Measurements from ENCODE around the gene IMPDH1.

IMPDH1 gene

DNA sequence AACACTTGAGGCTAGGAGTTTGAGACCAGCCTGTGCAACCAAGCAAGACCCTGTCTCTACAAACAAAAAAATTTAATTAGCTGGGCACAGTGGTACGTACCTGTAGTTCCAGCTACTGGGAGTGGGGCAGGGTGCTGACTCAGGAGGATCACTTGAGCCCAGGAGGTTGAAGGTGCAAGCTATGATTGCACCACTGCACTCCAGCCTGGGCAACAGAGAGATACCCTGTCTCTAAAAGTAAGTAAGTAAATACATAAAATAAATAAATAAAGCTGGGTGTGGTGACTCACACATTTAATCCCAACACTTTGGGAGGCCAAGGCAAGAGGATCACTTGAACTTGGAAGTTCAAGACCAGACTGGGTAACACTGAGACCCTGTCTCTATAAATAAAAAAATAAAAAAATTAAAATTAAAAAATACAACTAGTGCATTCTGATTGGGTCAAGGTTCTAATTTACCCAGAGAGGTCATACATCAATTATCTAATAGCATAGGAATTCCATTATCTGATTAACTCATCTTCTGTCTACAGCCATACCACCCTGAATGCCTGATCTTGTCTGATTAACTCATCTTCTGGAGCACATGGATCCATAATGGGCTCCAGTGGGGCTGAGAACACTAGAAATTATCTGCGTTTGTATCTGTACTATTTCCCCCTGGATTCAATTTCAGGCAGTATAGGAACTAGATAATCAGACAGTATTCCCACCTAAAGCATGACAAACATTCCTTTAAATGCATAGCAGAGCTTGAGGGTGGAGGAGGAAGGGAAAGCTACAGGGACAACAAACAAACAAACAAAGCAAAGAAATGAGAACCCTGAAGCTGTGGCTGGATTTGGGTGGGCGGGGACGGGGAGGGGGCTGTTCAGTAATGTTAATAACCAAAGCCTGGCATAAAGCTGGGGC lies 24.9 kb upstream of the IMPDH1 start:
- DNase-seq = no peak

DNA sequence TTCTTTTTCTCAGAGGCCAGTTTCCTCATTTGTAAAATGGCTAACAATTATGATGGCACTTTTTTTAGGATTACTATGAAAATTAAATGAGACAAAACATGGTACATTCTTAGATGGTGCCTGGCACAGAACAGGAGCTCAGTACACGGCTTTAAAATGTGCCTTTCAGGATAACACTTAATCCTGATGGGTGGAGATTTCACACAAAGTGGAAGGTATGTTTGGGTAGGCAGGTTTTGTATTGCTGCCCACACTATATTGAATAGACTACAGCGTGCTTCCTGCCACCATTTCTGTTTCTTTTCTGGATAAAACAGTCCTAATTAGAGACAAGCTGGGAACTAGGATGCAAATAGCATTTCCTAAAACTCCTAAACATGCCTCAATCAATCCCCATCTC lies 22.0 kb upstream of the IMPDH1 start:
- no peak for DNase-seq

DNA sequence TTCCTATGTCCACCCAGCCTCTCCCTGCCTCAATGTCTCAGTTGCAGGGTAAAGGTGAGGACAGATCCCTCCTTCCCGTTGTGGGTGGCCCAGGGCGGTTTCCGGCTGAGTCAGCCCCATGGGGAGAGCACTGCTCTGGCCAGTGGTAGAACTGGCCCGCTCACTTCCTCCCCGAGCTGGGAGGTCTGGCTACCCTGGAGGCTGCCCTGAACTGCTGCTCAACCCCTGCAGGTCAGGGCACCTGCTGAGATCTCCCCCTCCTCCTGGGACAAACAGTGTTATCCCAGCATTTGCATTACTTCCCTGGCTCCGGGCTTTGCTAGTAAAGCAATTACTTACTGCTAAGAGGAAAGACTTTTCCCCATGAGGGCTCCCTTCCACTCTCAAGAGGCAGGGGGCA lies 21.4 kb upstream of the IMPDH1 start:
- DNase-seq = no peak

DNA sequence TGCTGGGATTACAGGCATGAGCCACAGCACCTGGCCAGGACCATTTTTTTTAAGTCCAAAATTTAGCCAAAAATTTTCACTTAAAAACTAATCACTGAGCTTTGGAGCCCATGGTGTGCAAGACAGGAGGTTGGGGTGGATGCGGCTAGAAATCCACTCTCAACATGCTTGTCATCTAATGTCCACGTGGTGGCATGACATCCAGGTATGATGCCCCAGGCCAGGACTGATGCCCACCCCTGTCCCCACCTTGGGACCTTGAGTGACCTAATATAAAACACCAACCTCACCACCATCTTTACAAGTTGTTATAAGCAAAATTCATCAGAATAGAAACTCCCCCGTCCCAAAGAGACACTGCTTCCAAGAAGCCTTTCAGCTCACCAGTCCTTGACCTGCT lies 20.4 kb upstream of the IMPDH1 start:
- no peak for DNase-seq

DNA sequence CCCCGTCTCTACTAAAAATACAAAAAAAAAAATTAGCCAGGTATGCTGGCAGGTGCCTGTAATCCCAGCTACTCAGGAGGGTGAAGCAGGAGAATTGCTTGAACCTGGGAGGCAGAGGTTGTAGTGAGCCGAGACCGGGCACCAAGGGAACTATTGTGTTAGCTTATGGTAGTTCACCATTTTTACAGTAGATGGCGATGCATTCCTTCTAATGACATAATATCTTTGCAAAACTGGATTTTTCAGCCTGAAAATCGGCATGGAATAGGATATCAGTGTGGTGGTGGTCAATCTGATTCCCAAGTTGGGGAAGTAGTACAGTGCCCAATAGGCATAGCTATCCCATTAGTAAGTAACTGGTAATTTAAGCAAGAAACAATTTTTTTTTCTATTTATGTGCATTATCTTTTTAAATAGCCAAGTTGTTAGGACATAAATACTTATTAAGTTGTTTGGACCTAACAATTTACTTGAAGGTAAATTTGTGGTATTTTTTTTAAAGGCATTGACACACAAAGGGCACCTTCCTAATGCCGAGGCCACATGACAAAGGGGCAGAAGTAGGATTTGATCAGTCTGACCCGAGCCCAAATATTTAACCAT lies 17.6 kb upstream of the IMPDH1 start:
- DNase-seq = no peak

DNA sequence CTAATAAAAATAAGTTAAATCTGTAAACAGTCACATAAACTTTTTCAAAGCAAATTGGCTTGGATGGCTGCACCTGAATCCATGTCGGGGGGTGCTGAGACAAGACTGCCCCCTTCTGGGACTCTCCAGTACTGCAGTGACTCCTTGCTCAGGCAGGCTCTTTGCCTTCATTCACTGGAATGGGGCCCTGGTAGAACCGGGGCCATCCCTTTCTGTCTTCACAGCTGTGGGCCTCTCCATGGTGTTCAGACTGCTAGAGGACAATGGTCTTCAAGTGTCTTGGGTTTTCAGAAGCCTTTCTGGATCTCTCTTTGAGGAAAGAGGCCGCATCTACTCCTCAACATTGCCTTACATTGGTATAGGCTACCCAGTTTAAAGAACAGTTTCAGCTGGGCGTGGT lies 16.1 kb upstream of the IMPDH1 start:
- DNase-seq = no peak

DNA sequence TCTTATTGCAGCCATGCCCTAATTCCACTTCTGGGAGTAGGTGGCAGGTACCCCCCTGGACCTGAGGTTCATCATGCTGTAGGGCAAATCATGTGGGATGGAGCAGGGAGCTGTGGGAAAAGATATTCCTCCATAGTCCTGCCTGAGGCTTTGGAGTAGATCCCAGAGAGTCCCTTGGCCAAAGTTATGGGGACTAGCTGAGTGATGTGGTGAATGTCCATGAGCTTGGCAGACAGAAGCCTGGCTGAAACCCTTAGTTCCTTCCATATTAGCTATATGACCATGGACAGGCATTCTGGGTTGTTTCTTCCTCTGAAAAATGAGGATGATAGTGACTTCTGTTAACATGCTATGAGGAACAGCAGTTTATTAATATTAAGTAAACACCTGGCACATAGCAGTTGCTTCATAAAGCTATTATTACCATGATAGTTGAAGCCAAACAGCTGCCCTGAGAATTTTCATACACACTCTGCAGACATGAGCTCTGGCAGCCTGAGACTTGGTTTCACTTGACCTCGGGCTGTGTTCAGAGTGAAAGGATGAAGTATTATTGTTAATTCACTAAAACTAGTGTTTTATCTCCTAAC lies 15.0 kb upstream of the IMPDH1 start:
- no peak for DNase-seq

DNA sequence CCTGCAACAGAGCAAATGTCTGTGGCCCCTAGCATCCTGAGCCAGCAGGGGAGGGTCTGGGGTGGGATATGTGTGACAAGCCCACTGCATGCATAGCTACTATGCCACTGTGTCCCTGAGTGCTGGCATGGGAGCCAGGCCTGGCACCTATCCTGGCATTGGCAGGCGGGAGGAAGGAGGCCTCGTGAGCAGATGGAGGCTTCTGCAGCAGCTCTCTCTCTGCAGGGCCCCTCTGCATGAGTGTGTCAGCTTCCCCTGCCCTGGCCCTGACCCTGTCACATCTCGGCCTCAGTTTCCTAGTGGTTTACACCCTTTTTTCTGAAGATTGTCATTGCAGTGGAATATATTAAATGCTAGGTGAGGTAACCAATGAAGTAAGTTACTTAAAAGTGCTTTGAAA lies 13.1 kb upstream of the IMPDH1 start:
- DNase-seq = no peak

DNA sequence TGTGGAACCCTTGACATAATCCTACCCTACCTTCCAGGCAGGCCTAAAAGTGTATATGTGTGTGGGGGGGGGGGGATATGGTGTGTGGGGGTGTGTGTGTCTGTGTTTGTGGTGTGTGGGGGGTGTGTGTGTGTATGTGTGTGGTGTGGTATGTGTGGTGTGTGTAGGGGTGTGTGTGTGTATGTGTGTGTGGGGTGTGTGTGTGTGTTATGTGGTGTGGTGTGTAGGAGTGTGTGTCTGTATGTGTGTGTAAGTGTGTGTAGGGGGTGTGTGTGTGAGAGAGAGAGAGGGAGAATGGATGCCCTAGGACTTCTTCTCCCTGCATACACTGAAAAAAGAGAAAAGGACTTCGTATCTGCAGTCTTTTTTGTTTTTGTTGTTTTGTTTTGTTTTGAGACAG lies 12.3 kb upstream of the IMPDH1 start:
- no peak for DNase-seq

DNA sequence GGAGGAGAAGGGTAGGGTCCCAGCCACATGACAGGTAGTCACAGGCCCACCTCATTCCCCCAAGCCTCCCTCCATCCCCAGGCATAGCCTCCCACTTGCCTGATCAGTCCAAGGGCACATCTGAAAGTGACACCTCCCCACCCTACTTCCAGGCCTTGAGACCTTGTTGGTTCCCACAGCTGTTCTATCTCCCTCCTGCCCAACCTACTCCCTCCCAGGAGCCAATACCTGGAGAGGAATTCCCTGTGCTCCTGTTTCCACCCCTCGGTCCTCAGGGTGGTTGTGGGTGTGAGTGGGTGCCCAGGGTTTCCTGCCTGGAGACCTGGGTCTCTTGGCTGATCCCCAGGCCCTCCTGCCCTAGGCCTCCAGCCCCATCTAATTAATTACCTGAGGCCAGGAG lies 11.6 kb upstream of the IMPDH1 start:
- no peak for DNase-seq

DNA sequence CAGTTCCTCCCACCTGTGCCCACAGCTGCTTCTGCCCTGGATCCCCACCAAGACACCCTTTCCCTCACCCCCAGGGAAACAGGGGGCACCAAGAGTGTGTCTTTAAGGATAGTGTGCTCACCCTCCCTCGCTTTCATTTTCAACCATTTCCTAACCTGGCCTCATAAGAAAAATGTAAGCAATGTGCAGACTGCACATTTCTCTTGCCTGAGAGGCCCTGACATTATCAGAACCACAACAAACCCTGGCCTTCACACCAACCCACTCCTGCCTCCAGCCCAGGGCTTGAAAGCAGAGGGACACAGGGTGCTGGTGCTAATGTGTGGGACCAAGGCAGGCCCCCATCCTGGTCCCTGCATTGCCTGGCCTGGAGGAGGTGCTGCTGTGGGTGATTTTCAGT lies 11.0 kb upstream of the IMPDH1 start:
- DNase-seq = no peak

DNA sequence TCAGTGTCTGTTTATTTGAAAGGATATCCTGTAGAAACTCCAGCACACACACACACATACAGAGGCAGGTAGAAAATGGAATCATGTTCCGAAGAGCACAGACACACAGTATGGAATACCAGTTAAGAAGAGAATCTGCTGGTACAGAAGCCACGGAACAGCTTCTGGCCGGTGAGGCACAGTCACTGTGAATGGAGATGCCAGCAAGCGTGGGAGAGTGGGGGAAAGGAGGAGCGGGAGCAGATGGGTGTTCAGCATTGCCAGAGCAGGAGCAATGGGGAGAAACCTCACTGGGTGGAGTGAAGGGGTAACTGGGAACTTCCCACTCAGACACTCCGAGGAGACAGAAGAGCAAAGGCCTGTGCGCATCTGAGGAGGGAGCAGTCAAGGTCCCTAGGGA lies 9.5 kb upstream of the IMPDH1 start:
- no peak for DNase-seq

DNA sequence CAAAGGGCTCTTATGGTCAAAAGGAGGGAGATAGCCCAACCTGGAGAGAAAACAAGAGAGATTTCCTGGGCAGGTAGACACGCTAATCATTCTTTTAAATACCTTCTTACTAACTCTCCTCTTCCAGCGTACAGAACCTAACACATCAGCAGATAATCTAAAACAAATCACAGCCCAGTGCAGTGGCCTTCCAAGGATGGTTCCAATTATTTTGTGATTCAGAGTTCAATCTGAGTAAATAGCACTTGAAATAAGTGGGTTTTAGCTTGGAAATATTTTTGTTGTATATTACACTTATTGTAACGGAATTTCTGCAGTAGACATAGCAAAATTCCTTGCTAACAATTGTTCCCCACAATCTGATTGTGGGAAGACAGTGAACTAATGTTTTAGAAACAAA lies 7.3 kb upstream of the IMPDH1 start:
- no peak for DNase-seq

DNA sequence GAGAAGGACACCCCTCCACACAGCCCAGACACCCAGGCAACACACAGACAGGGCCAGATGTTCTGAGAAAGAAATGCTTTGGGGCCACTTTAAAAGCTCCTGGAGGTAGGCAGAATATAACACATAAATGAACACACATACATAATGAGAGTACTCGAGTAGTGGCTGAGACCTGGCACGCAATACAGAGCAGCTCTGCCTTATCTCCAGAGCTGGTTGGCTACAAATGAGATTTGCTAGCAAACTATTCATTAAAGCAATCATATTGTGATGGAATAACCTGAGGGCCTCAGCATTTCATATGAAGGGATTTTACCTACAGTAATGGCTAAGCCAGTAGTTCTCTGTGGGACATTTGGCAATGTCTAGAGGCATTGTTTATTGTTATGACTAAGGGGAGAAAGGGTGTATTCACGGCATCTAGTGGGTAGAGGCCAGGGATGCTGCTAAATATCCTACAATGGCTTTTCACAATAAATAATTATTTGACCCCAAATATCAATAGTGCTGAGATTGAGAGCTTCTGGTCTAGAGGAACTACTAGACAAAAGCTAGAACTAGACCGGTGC lies 5.5 kb upstream of the IMPDH1 start:
- no peak for DNase-seq

DNA sequence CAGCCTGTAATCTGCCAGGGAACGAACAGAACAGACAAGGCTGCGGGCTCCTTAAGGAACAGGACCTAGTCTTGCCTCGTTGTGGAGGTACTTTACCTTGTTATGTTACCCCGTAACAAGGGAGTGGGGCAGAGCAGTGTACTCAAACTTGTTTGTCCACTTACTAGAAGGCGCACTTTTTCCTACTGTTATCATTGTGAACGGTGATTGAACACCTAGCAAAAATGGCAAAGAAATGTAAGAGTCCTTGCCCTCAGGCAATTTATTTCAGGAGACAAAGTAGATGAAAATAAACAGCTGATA lies 620 bp upstream of the IMPDH1 start:
- DNase-seq = no peak

DNA sequence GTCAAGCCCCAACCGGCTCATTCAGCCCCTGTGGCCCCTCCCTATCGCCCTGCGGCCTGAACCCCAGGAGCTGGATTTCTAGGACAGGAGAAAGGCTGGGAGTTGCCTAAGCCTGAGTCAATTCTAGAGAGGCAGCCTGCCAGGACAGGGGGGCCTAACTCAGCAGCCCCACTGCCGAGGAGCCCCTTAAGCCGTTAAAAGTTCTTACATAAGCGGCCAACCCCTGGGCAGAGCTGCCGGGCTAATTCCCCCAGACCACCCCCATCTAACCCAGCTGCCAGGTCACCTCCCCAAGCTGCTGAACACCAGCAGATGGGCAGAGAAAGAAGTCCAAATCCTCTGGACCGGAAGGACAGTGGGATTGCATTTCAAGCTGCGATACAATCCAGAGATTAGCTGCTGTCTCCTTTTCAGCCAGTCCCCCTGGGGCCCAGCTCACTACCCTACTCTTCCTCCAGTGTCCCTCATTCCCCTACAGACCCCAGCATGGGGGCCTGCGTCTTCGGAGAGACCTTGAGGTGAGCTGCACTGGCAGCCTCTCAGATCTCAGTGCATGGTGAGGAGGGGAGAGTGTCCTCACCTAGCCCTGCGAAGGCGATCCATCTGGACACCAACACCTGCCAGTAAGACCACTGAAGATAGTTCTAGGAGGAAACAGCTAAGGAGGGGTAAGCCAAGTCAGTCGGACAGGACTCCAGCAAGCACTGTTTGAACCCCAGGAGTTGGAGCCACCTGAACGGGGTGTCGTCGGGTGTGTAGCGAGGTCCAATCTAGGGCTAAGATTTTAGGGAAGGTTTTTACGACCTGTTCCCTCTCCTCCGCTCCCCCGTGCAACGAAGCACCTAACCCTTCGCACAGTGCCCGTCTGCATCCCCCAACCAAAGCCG lies 830 bp downstream of the IMPDH1 start:
- DNase-seq = no peak

DNA sequence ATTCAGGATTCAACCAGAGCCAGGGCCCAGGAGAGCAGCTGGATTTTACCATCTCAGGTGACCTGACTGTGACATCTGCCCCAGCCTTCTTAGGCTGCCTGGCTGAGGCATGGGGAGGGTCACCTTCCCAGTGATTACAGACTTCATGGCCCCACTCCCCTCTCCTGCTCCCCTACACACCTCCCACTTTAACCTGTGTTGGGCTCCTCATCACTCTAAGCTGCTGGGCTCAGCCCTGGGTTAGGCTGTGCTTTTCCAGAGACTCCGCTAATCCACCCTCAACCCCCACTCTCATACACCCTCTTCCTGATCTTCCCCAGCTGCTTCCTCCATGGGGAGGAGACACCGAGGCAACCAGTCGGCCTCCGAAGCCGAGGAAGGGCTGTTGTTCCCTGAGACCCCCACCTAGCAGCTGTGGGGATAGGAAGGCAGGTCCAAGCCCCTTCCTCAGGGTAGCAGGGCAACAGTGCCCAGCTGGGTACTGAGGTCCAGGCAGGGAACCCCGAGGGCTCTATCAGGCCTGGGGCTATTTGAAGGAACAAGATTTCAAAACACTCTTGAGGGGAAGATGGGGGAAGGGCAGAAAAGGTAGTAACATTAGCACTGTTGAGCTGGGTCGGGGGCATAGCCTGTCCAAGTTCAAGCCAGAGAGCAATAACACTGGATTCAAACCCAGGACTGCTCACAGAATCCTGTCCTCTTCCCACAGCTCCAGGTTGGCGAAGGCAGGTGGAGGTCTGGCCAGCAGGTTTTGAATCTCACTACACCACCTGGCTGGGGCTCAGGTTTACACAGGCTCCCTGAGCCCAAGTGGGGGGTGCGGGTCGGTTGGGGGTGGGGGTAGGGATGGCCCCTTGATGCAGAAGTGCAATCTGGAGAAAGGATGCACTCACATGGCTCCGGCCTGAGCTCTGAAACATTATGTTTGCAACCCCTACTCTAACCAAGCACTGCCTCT lies 1.8 kb downstream of the IMPDH1 start:
- no peak for DNase-seq

DNA sequence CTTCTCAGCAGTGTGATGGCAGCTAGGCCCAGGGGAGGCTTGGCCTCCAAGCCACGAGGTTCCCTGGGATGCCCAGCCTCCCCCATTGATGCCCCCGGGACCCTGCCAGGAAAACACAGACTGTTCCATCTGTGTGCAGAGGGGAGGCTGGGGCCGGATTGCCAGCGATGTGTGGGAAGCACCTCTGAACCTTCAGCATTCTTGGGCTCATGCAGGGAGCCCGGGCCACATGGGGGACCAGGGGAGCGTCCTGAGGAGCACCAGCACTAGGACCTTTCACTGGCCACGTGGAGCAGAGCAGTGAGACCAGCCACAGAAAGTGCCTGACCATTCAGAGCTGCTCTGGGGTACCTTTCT lies 2.6 kb downstream of the IMPDH1 start:
- no peak for DNase-seq

DNA sequence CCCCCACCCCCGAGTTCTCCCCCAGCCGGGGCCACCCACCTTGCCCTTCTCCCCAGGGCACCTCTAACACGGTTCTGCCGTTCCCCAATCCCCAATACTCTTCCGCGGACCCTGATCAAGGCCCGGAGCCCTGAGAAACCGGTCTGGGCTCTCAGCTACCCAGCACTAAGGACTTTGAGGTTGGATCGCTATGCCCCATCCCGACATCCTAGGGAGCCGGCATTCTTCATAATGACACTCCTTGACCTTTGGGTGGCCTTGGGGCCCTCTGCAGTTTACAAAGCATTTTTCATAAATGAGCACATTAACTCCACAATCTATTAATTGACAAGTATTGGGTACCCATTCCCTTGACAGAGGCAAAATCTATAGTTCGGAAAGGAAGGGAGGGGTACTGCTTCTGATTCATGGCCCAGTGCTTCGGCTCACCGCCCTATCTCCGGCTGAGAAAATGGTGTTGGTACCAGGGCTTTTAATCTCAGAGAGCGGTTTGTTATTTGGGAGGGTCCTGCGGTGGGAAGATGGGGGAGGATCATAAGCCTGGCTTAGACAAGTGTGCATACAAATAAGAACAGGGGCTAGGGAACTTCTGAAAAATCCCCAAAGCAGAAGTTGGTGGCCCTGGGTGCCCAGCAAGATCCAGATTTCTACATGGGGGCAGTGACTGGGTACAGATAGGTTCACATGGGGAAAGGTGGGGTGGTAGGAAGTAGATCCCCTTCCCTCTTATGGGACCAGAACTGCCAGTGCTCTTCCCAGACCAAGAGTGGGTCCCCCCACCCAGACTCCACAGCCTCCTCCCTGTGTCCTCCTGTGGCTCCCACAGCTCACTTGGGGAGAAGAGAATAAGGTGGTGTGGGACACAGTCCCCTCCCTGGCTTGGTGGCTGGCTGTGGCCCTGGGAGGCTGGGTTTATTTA lies 3.2 kb downstream of the IMPDH1 start:
- DNase-seq = no peak

DNA sequence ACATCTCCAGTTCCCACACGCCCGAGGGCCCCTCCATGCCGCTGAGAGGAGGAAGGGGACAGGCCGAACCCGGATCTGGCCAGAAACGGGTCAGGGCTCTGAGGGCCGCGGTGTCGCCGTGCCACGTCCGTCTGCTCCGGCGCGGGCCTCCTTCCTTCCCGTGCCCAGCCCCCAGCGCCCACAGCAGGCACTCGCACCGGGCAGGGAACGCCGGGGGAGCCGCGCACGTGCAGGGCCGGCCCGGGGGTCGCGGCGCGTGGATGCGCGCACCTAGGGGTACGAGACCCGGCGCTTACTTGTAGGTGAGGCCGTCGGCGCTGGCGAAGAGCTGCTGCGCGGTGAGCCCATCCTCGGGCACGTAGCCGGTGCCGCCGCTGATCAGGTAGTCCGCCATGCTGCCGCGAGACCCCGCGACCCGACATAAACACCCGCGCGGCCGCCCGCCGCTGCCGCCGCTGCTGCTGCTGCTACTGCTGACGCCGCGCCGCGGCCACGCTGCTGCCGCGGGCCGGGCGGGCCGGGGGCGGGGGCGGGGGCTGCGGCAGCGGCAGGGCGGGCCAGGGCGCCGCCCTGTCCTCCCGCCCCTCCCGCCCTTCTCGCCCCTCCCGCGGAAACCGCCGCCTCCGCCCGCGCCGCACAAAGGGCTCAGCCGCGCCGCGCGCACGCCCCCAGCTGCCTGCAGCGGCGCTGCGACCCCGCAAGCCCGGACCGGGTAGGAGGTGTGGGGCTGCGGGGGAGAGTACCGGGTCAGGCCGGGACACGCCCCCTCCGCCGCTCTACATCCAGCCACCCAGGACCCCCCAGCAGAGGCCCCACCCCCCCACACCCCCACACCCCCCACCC lies 4.1 kb downstream of the IMPDH1 start:
- DNase-seq = no peak

Measured in NCI-H2081 treated with DMSO at 0.1 percent for 48 hours (cell line).